Tibial artery (tissue), 4 donors: Measurements from ENCODE around the gene ATRNL1.
"Not testable (repeated sequence)": the region's sequence is repeated elsewhere in the genome, so short reads cannot be mapped to it uniquely, and the experiment has no call there.

ENCODE experiments used
- DNase-seq, 2 donors: peaks; one replicate each; pipeline ENCODE4 v3.0.0-alpha.2; 2019
- H3K27ac ChIP-seq, 2 donors: fragments of 200-600 bp; sonication (generic) in 1 of 2; 1 replicate in 1 of 2; 2 replicates in 1 of 2; pipeline ENCODE4 v1.5.1; 2018 to 2019; ENCODE audit warnings: mild to moderate bottlenecking in 1 of 2
- H3K27me3 ChIP-seq, 2 donors: fragments of 200-600 bp; sonication (generic) in 1 of 2; one replicate each; pipeline versions ENCODE4 v1.5.1 to v1.6.0; 2016 to 2019
- H3K36me3 ChIP-seq, 3 donors: fragments of 200-600 bp; sonication (generic) in 2 of 3; one replicate each; pipeline ENCODE4 v1.5.1; 2016 to 2019; ENCODE audit warnings: mild to moderate bottlenecking in 2 of 3
- H3K4me1 ChIP-seq, 4 donors: fragments of 200-600 bp; sonication (generic) in 2 of 4; 1 replicate in 3 of 4; 2 replicates in 1 of 4; pipeline ENCODE4 v1.5.1; 2016 to 2019
- H3K4me3 ChIP-seq, 2 donors: fragments of 200-600 bp; sonication (generic) in 1 of 2; 1 replicate in 1 of 2; 2 replicates in 1 of 2; pipeline ENCODE4 v1.5.1; 2018 to 2019; ENCODE audit warnings: mild to moderate bottlenecking in 2 of 2
- H3K9me3 ChIP-seq, 3 donors: fragments of 200-600 bp; sonication (generic) in 1 of 3; one replicate each; pipeline ENCODE4 v1.5.1; 2016 to 2019
- CTCF ChIP-seq, 2 experiments: fragments of 200-600 bp in 1 of 2; fragments of 450-650 bp in 1 of 2; IDR thresholded peaks; one replicate each; pipeline ENCODE4 v1.5.1; 2017 to 2019; ENCODE audit warnings: antibody characterized with exemption in 2 of 2, mild to moderate bottlenecking in 1 of 2, moderate library complexity in 1 of 2
- intact Hi-C: fragments of 100-400 bp; cut with DNase I; formaldehyde crosslinking; loops from one replicate; pipeline ENCODE4 v1.15.0; 2023; ENCODE audit warnings: low total_unique reads

Gene ATRNL1

GRCh38 chr10:115503546-115503945, 410.4 kb downstream of the ATRNL1 start:
- no peak for TF ChIP-seq CTCF (IDR thresholded peaks at IDR 0.05)
- intact Hi-C loops: no loop called here
- Histone ChIP-seq H3K27me3 (no peaks in the 10 kb centered on the region), H3K27ac (no peak overlapping the region), H3K4me3 (no peak overlapping the region), H3K4me1 (no peaks in the 10 kb centered on the region), H3K9me3 (no peaks in the 10 kb centered on the region), H3K36me3 (no peaks in the 10 kb centered on the region)
- DNase-seq: no peak

GRCh38 chr10:115514895-115515294, 421.7 kb downstream of the ATRNL1 start:
- no peaks in the 10 kb centered on the region for H3K36me3 ChIP-seq
- intact Hi-C loops: no loop called here
- DNase-seq: no peak
- no peak overlapping the region for H3K4me3 ChIP-seq
- no peaks in the 10 kb centered on the region for H3K4me1 ChIP-seq
- peaks cover 0 to 4% (median 0%) of the 10 kb centered on the region in 3 donors for H3K9me3 ChIP-seq
- H3K27me3 ChIP-seq: no peaks in the 10 kb centered on the region
- no peak for TF ChIP-seq CTCF (IDR thresholded peaks at IDR 0.05)
- no peak overlapping the region for H3K27ac ChIP-seq

GRCh38 chr10:115525141-115525540, 432.0 kb downstream of the ATRNL1 start:
- Histone ChIP-seq H3K27ac (no peak overlapping the region), H3K4me3 (no peak overlapping the region), H3K27me3 (no peaks in the 10 kb centered on the region), H3K4me1 (no peaks in the 10 kb centered on the region), H3K36me3 (no peaks in the 10 kb centered on the region), H3K9me3 (peaks cover 0 to 19% (median 0%) of the 10 kb centered on the region in 3 donors)
- no peak for DNase-seq
- TF ChIP-seq CTCF (IDR thresholded peaks at IDR 0.05): no peak
- intact Hi-C loops: no loop called here

GRCh38 chr10:115527682-115528081, 434.5 kb downstream of the ATRNL1 start:
- H3K4me1 ChIP-seq, H3K36me3 ChIP-seq, H3K27ac ChIP-seq, H3K27me3 ChIP-seq, DNase-seq, intact Hi-C loops, H3K4me3 ChIP-seq: not testable (repeated sequence)
- H3K9me3 ChIP-seq: peaks cover 0 to 12% (median 0%) of the 10 kb centered on the region in 3 donors

- H3K9me3 ChIP-seq, H3K36me3 ChIP-seq, intact Hi-C loops, DNase-seq, H3K27ac ChIP-seq, H3K27me3 ChIP-seq, H3K4me3 ChIP-seq, H3K4me1 ChIP-seq: not testable (repeated sequence)
Observed at GRCh38 chr10:115536401-115536800, 443.2 kb downstream of the ATRNL1 start.

GRCh38 chr10:115539142-115539762, 446.1 kb downstream of the ATRNL1 start:
- no peaks in the 10 kb centered on the region for H3K36me3 ChIP-seq
- no peak overlapping the region for H3K27ac ChIP-seq
- intact Hi-C loops: no loop called here
- TF ChIP-seq CTCF (IDR thresholded peaks at IDR 0.05): no peak
- H3K27me3 ChIP-seq: no peaks in the 10 kb centered on the region
- H3K4me3 ChIP-seq: no peak overlapping the region
- DNase-seq: no peak
- peaks cover 0 to 3% (median 0%) of the 10 kb centered on the region in 3 donors for H3K9me3 ChIP-seq
- no peaks in the 10 kb centered on the region for H3K4me1 ChIP-seq

GRCh38 chr10:115555887-115556402, 462.8 kb downstream of the ATRNL1 start:
- no peaks in the 10 kb centered on the region for H3K27me3 ChIP-seq
- no peak for DNase-seq
- no peaks in the 10 kb centered on the region for H3K36me3 ChIP-seq
- no peak overlapping the region for H3K27ac ChIP-seq
- no peaks in the 10 kb centered on the region for H3K4me1 ChIP-seq
- H3K9me3 ChIP-seq: no peaks in the 10 kb centered on the region
- no peak overlapping the region for H3K4me3 ChIP-seq
- intact Hi-C loops: no loop called here
- TF ChIP-seq CTCF (IDR thresholded peaks at IDR 0.05): no peak
